HepG2 (cell line): Measurements from ENCODE around the gene MIDN. TPM values are rescaled to one million over a fixed set of nuclear protein-coding genes. Genes with fewer than 3 reads are reported as not detected.

Source experiments
- FOXA1 ChIP-seq, 2 experiments: fragments of 450-650 bp in 1 of 2; sonication (generic) in 1 of 2; formaldehyde crosslinking in 1 of 2; IDR thresholded peaks; 2 replicates each; pipeline versions ENCODE4 v1.4.0 to v1.6.1; 2016 to 2020; ENCODE audit warnings: missing genetic modification reagents in 1 of 2
- FOXA3 ChIP-seq: IDR thresholded peaks from 2 replicates; pipeline ENCODE4 v1.6.1; 2016; ENCODE audit warnings: missing genetic modification reagents, missing compliant biosample characterization
- FOXP1 ChIP-seq, 2 experiments: fragments of 450-650 bp in 1 of 2; IDR thresholded peaks; 2 replicates each; pipeline ENCODE4 v1.6.1; 2017 to 2018; ENCODE audit warnings: antibody characterized with exemption in 1 of 2
- HNRNPH1 ChIP-seq: fragments of 200-400 bp; formaldehyde crosslinking; optimal IDR thresholded peaks from 2 replicates; pipeline ENCODE3; 2017; ENCODE audit warnings: mild to moderate bottlenecking, low read depth, low read length
- PPARG ChIP-seq: conservative IDR thresholded peaks from 2 replicates; pipeline ENCODE4 v1.6.1; 2016; ENCODE audit warnings: missing biosample characterization, missing genetic modification reagents
- TBX3 ChIP-seq: fragments of 450-650 bp; IDR thresholded peaks from 2 replicates; pipeline ENCODE4 v1.6.1; 2017; ENCODE audit warnings: antibody characterized with exemption, mild to moderate bottlenecking, inconsistent platforms, borderline replicate concordance
- ZNF17 ChIP-seq: sonication (generic); formaldehyde crosslinking; IDR thresholded peaks from 2 replicates; pipeline ENCODE4 v1.5.0; 2020; ENCODE audit warnings: mild to moderate bottlenecking, missing genetic modification reagents
- ZNF326 ChIP-seq: sonication (generic); formaldehyde crosslinking; IDR thresholded peaks from 2 replicates; pipeline ENCODE4 v1.4.0; 2020; ENCODE audit warnings: missing genetic modification reagents, borderline replicate concordance
- ZNF331 ChIP-seq: sonication (generic); formaldehyde crosslinking; IDR thresholded peaks from 2 replicates; pipeline ENCODE4 v1.4.0; 2020; ENCODE audit warnings: missing genetic modification reagents
- ZNF337 ChIP-seq: sonication (generic); formaldehyde crosslinking; IDR thresholded peaks from 2 replicates; pipeline ENCODE4 v1.5.1; 2020; ENCODE audit warnings: missing genetic modification reagents, low read depth, mild to moderate bottlenecking, borderline replicate concordance
- ZNF567 ChIP-seq: sonication (generic); formaldehyde crosslinking; IDR thresholded peaks from 2 replicates; pipeline ENCODE4 v1.8.1; 2023; ENCODE audit warnings: mild to moderate bottlenecking, missing genetic modification reagents, borderline replicate concordance
- ZNF678 ChIP-seq: sonication (generic); formaldehyde crosslinking; IDR thresholded peaks from 2 replicates; pipeline ENCODE4 v1.4.0; 2020; ENCODE audit warnings: mild to moderate bottlenecking, missing genetic modification reagents
- ZNF790 ChIP-seq: sonication (generic); formaldehyde crosslinking; IDR thresholded peaks from 2 replicates; pipeline ENCODE4 v1.8.0; 2022; ENCODE audit warnings: missing genetic modification reagents, mild to moderate bottlenecking, borderline replicate concordance
- polyA plus RNA-seq, 8 experiments: library from polyadenylated mRNA; depleted of rRNA in 3 of 8; stranded (reverse) in 7 of 8; unstranded in 1 of 8; fragments of >200 nt; fragmentation: Illumina TruSeq in 4 of 8; extraction: Trizol in 4 of 8; gene quantifications; 2 replicates each; pipeline versions ENCODE4 v1.2.1 to v1.2.3, GENCODE V29; 2011 to 2016; ENCODE audit warnings: low read depth in 4 of 8, missing spikeins in 1 of 8, mixed read lengths in 1 of 8; ENCODE audit not compliant: insufficient read depth in 1 of 8
- total RNA-seq, 5 experiments: library from RNA; depleted of rRNA; stranded (reverse); fragments of >200 nt; fragmentation: Illumina TruSeq; extraction: Trizol; gene quantifications; 2 replicates each; pipeline ENCODE4 v1.2.3, GENCODE V29; 2016; ENCODE audit warnings: low read depth in 1 of 5
- TF ChIP-seq, protein P1 (sequence below): sonication (generic); formaldehyde crosslinking; IDR thresholded peaks from 2 replicates; pipeline ENCODE4 v1.4.0; 2020; ENCODE audit warnings: missing genetic modification reagents, borderline replicate concordance
- TF ChIP-seq, protein P2 (sequence below): sonication (generic); formaldehyde crosslinking; IDR thresholded peaks from 2 replicates; pipeline ENCODE4; 2020; ENCODE audit warnings: missing genetic modification reagents, mild to moderate bottlenecking, borderline replicate concordance
- TF ChIP-seq, protein P3 (sequence below): conservative IDR thresholded peaks from 2 replicates; pipeline ENCODE4 v1.6.1; 2018; ENCODE audit warnings: missing genetic modification reagents
- TF ChIP-seq, protein P4 (sequence below): sonication (generic); formaldehyde crosslinking; IDR thresholded peaks from 2 replicates; pipeline ENCODE4 v1.5.0; 2020; ENCODE audit warnings: mild to moderate bottlenecking, missing genetic modification reagents, moderate library complexity
- TF ChIP-seq, protein P5 (sequence below): sonication (generic); formaldehyde crosslinking; IDR thresholded peaks from 2 replicates; pipeline ENCODE4 v1.8.1; 2023; ENCODE audit warnings: mild to moderate bottlenecking, inconsistent platforms, moderate library complexity, missing genetic modification reagents, borderline replicate concordance

The MIDN gene
- total and polyA plus RNA-seq, 2 of the 13 experiments (the other 11 are each of a cell fraction or from before 2014, with no cell fraction given): 8.4 to 18.0 TPM

DNA sequence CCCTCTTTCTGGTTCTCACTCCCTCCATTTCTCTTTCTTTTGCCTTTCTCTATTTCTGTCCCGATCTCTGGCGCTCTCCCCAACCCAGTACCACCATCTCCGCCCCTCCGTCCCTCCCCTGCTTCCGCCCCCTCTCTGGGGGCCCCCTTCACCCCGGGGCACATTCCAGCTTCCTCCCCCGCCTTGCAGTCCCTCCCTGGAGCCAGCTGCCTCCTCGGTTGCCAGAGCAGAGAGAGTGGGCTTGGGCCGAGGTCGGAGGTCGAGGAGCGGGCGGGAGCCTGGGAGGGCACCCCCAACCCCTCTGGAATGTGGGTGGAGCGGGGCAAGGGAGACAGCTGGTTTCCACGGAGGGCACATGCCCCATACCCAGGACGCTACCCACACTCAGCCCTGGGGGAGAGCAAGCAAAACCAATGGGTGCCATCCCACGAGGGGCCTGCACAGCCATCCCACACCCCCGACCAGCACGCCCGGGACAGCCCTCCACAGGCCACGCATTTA lies 14.3 kb downstream of the MIDN start (continued):
- TF ChIP-seq, protein P1, sequence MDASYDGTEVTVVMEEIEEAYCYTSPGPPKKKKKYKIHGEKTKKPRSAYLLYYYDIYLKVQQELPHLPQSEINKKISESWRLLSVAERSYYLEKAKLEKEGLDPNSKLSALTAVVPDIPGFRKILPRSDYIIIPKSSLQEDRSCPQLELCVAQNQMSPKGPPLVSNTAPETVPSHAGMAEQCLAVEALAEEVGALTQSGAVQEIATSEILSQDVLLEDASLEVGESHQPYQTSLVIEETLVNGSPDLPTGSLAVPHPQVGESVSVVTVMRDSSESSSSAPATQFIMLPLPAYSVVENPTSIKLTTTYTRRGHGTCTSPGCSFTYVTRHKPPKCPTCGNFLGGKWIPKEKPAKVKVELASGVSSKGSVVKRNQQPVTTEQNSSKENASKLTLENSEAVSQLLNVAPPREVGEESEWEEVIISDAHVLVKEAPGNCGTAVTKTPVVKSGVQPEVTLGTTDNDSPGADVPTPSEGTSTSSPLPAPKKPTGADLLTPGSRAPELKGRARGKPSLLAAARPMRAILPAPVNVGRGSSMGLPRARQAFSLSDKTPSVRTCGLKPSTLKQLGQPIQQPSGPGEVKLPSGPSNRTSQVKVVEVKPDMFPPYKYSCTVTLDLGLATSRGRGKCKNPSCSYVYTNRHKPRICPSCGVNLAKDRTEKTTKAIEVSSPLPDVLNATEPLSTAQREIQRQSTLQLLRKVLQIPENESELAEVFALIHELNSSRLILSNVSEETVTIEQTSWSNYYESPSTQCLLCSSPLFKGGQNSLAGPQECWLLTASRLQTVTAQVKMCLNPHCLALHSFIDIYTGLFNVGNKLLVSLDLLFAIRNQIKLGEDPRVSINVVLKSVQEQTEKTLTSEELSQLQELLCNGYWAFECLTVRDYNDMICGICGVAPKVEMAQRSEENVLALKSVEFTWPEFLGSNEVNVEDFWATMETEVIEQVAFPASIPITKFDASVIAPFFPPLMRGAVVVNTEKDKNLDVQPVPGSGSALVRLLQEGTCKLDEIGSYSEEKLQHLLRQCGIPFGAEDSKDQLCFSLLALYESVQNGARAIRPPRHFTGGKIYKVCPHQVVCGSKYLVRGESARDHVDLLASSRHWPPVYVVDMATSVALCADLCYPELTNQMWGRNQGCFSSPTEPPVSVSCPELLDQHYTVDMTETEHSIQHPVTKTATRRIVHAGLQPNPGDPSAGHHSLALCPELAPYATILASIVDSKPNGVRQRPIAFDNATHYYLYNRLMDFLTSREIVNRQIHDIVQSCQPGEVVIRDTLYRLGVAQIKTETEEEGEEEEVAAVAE (CRISPR knock-in tag): no peak
- TF ChIP-seq, protein P2, sequence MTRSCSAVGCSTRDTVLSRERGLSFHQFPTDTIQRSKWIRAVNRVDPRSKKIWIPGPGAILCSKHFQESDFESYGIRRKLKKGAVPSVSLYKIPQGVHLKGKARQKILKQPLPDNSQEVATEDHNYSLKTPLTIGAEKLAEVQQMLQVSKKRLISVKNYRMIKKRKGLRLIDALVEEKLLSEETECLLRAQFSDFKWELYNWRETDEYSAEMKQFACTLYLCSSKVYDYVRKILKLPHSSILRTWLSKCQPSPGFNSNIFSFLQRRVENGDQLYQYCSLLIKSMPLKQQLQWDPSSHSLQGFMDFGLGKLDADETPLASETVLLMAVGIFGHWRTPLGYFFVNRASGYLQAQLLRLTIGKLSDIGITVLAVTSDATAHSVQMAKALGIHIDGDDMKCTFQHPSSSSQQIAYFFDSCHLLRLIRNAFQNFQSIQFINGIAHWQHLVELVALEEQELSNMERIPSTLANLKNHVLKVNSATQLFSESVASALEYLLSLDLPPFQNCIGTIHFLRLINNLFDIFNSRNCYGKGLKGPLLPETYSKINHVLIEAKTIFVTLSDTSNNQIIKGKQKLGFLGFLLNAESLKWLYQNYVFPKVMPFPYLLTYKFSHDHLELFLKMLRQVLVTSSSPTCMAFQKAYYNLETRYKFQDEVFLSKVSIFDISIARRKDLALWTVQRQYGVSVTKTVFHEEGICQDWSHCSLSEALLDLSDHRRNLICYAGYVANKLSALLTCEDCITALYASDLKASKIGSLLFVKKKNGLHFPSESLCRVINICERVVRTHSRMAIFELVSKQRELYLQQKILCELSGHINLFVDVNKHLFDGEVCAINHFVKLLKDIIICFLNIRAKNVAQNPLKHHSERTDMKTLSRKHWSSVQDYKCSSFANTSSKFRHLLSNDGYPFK (CRISPR knock-in tag): no peak
- TF ChIP-seq ZNF337 (CRISPR knock-in tag) (no peak), FOXA3 (CRISPR knock-in tag) (no peak), ZNF331 (CRISPR knock-in tag) (no peak), HNRNPH1 (no peak), ZNF678 (CRISPR knock-in tag) (no peak), ZNF567 (no peak), TBX3 (no peak), ZNF790 (CRISPR knock-in tag) (no peak), FOXP1 (IDR thresholded peaks at IDR 0.05) (no peak), FOXP1 (CRISPR knock-in tag; IDR thresholded peaks at IDR 0.05) (no peak), ZNF17 (no peak), FOXA1 (IDR thresholded peaks at IDR 0.05) (no peak), FOXA1 (CRISPR knock-in tag; IDR thresholded peaks at IDR 0.05) (no peak), PPARG (CRISPR knock-in tag) (no peak), ZNF326 (CRISPR knock-in tag) (no peak)
- TF ChIP-seq, protein P3, sequence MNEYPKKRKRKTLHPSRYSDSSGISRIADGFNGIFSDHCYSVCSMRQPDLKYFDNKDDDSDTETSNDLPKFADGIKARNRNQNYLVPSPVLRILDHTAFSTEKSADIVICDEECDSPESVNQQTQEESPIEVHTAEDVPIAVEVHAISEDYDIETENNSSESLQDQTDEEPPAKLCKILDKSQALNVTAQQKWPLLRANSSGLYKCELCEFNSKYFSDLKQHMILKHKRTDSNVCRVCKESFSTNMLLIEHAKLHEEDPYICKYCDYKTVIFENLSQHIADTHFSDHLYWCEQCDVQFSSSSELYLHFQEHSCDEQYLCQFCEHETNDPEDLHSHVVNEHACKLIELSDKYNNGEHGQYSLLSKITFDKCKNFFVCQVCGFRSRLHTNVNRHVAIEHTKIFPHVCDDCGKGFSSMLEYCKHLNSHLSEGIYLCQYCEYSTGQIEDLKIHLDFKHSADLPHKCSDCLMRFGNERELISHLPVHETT (CRISPR knock-in tag): no peak
- TF ChIP-seq, protein P4, sequence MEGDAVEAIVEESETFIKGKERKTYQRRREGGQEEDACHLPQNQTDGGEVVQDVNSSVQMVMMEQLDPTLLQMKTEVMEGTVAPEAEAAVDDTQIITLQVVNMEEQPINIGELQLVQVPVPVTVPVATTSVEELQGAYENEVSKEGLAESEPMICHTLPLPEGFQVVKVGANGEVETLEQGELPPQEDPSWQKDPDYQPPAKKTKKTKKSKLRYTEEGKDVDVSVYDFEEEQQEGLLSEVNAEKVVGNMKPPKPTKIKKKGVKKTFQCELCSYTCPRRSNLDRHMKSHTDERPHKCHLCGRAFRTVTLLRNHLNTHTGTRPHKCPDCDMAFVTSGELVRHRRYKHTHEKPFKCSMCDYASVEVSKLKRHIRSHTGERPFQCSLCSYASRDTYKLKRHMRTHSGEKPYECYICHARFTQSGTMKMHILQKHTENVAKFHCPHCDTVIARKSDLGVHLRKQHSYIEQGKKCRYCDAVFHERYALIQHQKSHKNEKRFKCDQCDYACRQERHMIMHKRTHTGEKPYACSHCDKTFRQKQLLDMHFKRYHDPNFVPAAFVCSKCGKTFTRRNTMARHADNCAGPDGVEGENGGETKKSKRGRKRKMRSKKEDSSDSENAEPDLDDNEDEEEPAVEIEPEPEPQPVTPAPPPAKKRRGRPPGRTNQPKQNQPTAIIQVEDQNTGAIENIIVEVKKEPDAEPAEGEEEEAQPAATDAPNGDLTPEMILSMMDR (CRISPR knock-in tag): no peak
- TF ChIP-seq, protein P5, sequence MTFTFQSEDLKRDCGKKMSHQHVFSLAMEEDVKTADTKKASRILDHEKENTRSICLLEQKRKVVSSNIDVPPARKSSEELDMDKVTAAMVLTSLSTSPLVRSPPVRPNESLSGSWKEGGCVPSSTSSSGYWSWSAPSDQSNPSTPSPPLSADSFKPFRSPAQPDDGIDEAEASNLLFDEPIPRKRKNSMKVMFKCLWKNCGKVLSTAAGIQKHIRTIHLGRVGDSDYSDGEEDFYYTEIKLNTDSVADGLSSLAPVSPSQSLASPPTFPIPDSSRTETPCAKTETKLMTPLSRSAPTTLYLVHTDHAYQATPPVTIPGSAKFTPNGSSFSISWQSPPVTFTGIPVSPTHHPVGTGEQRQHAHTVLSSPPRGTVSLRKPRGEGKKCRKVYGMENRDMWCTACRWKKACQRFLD (CRISPR knock-in tag): no peak
